HepG2 (cell line): ENCODE results near the gene TYMS. TPM values are rescaled to one million over a fixed set of nuclear protein-coding genes. Genes with fewer than 3 reads are reported as not detected.

Experiments used
- ATAC-seq: fragments of 200-7000 bp; cut with Tn5 transposase; 3 replicates; pipeline ENCODE4 v1.9.1; 2020; ENCODE audit warnings: mild to moderate bottlenecking, moderate library complexity
- BruUV-seq: library from RNA; stranded (reverse); fragments of 400-500 nt; replicated peaks from 2 replicates; lab custom pipeline; 2021; lab: Mats Ljungman, UMichigan
- CTCF ChIA-PET: fragments of 300-600 bp; formaldehyde crosslinking; extraction: SDS; loops from one replicate; lab custom pipeline; 2021; ENCODE audit warnings: low total read pairs, inconsistent platforms, low intra/inter-chr PET ratio; lab: Yijun Ruan, JAX
- POLR2A ChIA-PET: fragments of 350-600 bp; sonication (Branson Sonifier 250); formaldehyde crosslinking; loops from one replicate; lab custom pipeline; 2020; ENCODE audit warnings: antibody characterized with exemption, inconsistent platforms; lab: Yijun Ruan, JAX
- DNase-seq: peaks from one replicate; pipeline ENCODE4 v3.0.0-alpha.2; 2015; ENCODE audit warnings: low spot score
- FAIRE-seq: peaks from 3 replicates; lab custom pipeline; 2011; peaks lifted over from hg19 to GRCh38; lab: Jason Lieb, UNC
- H2AFZ ChIP-seq: one replicate; pipeline ENCODE4 v1.6.1; 2011; ENCODE audit warnings: low read length, inconsistent platforms
- H3K27ac ChIP-seq: fragments of 300-600 bp; 3 replicates; pipeline ENCODE4 v1.8.0; 2011; ENCODE audit warnings: mixed run types, mild to moderate bottlenecking, mixed read lengths, low read length, inconsistent platforms; ENCODE audit not compliant: insufficient read depth; ENCODE audit errors: extremely low read length
- H3K27me3 ChIP-seq, 2 experiments: fragments of 200-600 bp in 1 of 2; 2 replicates in 1 of 2; 3 replicates in 1 of 2; pipeline versions ENCODE4 v1.6.0 to v1.8.0; 2011; ENCODE audit warnings: low read length in 2 of 2, mild to moderate bottlenecking in 2 of 2, moderate library complexity in 2 of 2, inconsistent platforms in 1 of 2; ENCODE audit not compliant: insufficient read depth in 2 of 2, control insufficient read depth in 1 of 2
- H3K36me3 ChIP-seq, 2 experiments: fragments of 200-600 bp in 1 of 2; replicated peaks in 1 of 2; 2 replicates in 1 of 2; 3 replicates in 1 of 2; pipeline versions ENCODE4 v1.5.1 to v1.8.0; 2011; ENCODE audit warnings: low read length in 2 of 2, inconsistent platforms in 1 of 2; ENCODE audit not compliant: insufficient read depth in 2 of 2, control insufficient read depth in 1 of 2
- H3K4me1 ChIP-seq: 2 replicates; pipeline ENCODE4 v1.5.1; 2012; ENCODE audit warnings: low read length, inconsistent platforms; ENCODE audit not compliant: insufficient read depth
- H3K4me2 ChIP-seq: 2 replicates; pipeline ENCODE4 v1.6.0; 2011; ENCODE audit warnings: low read depth, low read length, inconsistent platforms
- H3K4me3 ChIP-seq, 3 experiments: fragments of 200-600 bp in 1 of 3; sonication (generic), shearing (Covaris generic) in 1 of 3; replicated peaks in 1 of 3; 2 replicates each; pipeline ENCODE4 v1.5.1; 2011 to 2016; ENCODE audit warnings: low read length in 3 of 3, inconsistent platforms in 2 of 3, low read depth in 2 of 3, mild to moderate bottlenecking in 2 of 3, control low read depth in 1 of 3, mixed read lengths in 1 of 3; ENCODE audit not compliant: insufficient read depth in 1 of 3
- H3K79me2 ChIP-seq: one replicate; pipeline ENCODE4 v1.6.1; 2011; ENCODE audit warnings: low read length, inconsistent platforms; ENCODE audit not compliant: insufficient read depth
- H3K9ac ChIP-seq: 2 replicates; pipeline ENCODE4 v1.6.0; 2011; ENCODE audit warnings: mild to moderate bottlenecking, low read depth, low read length, inconsistent platforms; ENCODE audit not compliant: insufficient read depth
- H3K9me3 ChIP-seq: 2 replicates; pipeline ENCODE4 v1.5.1; 2012; ENCODE audit warnings: mild to moderate bottlenecking, low read length
- H4K20me1 ChIP-seq: 2 replicates; pipeline ENCODE4 v1.6.0; 2011; ENCODE audit warnings: inconsistent platforms, mild to moderate bottlenecking, low read length, moderate library complexity; ENCODE audit not compliant: insufficient read depth
- CREB1 ChIP-seq, 2 experiments: fragments of 450-650 bp in 1 of 2; IDR thresholded peaks; 2 replicates each; pipeline ENCODE4 v1.6.1; 2016 to 2017; ENCODE audit warnings: control low read depth in 1 of 2, mild to moderate bottlenecking in 1 of 2, missing compliant biosample characterization in 1 of 2, missing genetic modification characterization in 1 of 2
- HMG20B ChIP-seq: conservative IDR thresholded peaks from 2 replicates; pipeline ENCODE4 v1.6.1; 2016; ENCODE audit warnings: missing genetic modification reagents, missing compliant biosample characterization
- JDP2 ChIP-seq: sonication (generic); formaldehyde crosslinking; IDR thresholded peaks from 2 replicates; pipeline ENCODE4 v1.8.1; 2022; ENCODE audit warnings: missing genetic modification reagents, borderline replicate concordance
- MYC ChIP-seq: sonication (generic); formaldehyde crosslinking; IDR thresholded peaks from 2 replicates; pipeline ENCODE4 v1.9.0; 2021; ENCODE audit warnings: missing genetic modification reagents, borderline replicate concordance
- SP4 ChIP-seq: sonication (generic); formaldehyde crosslinking; IDR thresholded peaks from 2 replicates; pipeline ENCODE4 v1.8.1; 2023; ENCODE audit warnings: mild to moderate bottlenecking, missing genetic modification reagents
- TAF1 ChIP-seq: sonication (generic); formaldehyde crosslinking; IDR thresholded peaks from 2 replicates; pipeline ENCODE4 v1.4.0; 2020; ENCODE audit warnings: missing genetic modification reagents
- ZNF512B ChIP-seq: sonication (generic); formaldehyde crosslinking; IDR thresholded peaks from 2 replicates; pipeline ENCODE4 v1.5.1; 2020; ENCODE audit warnings: missing genetic modification reagents, mild to moderate bottlenecking, borderline replicate concordance
- WGBS: methylation state at CpG from one replicate; pipeline ENCODE4 v1.1.6; 2017; ENCODE audit warnings: low lambda C conversion rate; 5-methylcytosine and 5-hydroxymethylcytosine counted together
- in situ Hi-C: cut with HindIII; loops from 2 replicates; pipeline ENCODE4 v1.10.0; 2017; ENCODE audit warnings: low pct_unique_long_range_greater_than_20kb; ENCODE audit not compliant: extremely low pct_ligation_motif_present
- intact Hi-C: fragments of 100-400 bp; cut with micrococcal nuclease; formaldehyde crosslinking; loops from one replicate; pipeline ENCODE4 v1.10.0; 2022; ENCODE audit not compliant: unreplicated experiment
- polyA plus RNA-seq, 8 experiments: library from polyadenylated mRNA; depleted of rRNA in 3 of 8; stranded (reverse) in 7 of 8; unstranded in 1 of 8; fragments of >200 nt; fragmentation: Illumina TruSeq in 4 of 8; extraction: Trizol in 4 of 8; gene quantifications; 2 replicates each; pipeline versions ENCODE4 v1.2.1 to v1.2.3, GENCODE V29; 2011 to 2016; ENCODE audit warnings: low read depth in 4 of 8, missing spikeins in 1 of 8, mixed read lengths in 1 of 8; ENCODE audit not compliant: insufficient read depth in 1 of 8
- total RNA-seq, 5 experiments: library from RNA; depleted of rRNA; stranded (reverse); fragments of >200 nt; fragmentation: Illumina TruSeq; extraction: Trizol; gene quantifications; 2 replicates each; pipeline ENCODE4 v1.2.3, GENCODE V29; 2016; ENCODE audit warnings: low read depth in 1 of 5
- TF ChIP-seq, protein P1 (sequence below): sonication (generic); formaldehyde crosslinking; IDR thresholded peaks from 2 replicates; pipeline ENCODE4 v1.4.0; 2020; ENCODE audit warnings: low read depth, mild to moderate bottlenecking, missing genetic modification reagents
- TF ChIP-seq, protein P2 (sequence below): sonication (generic); formaldehyde crosslinking; IDR thresholded peaks from 2 replicates; pipeline ENCODE4 v1.4.0; 2020; ENCODE audit warnings: missing genetic modification reagents
- TF ChIP-seq, protein P3 (sequence below): sonication (generic); formaldehyde crosslinking; IDR thresholded peaks from 2 replicates; pipeline ENCODE4 v1.8.0; 2022; ENCODE audit warnings: mild to moderate bottlenecking, missing genetic modification reagents

The TYMS gene
- total and polyA plus RNA-seq, 2 of the 13 experiments (the other 11 are each of a cell fraction or from before 2014, with no cell fraction given) = 80.1 to 106 TPM

DNA sequence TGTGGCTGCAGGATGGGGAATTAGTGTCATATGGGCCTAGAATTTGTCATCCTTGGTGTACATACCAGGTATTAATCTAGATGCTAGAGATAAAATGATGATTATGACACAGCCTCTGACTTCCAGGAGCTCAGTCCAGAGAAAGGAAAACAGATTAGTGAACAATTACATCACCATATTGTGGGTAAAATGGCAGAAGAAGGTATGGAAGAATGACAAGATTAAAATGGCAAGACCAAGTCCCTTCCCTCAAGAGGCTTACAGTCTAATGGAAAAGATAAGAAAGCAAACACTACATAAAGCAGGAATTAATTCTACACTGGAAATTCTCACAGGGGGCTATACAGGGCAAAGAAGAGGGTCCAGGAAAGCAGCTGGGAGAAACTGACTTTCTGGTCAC, 25.9 kb upstream of the TYMS start:
- Histone ChIP-seq H3K36me3 (no peaks in the 10 kb centered on the region), H3K9ac (no peak overlapping the region), H2AFZ (no peak overlapping the region), H3K79me2 (no peaks in the 10 kb centered on the region), H3K4me2 (no peak overlapping the region)
- in situ Hi-C loops = no loop called here
- TF ChIP-seq CREB1 (IDR thresholded peaks at IDR 0.05) = peak; percentile 36; the same call in 1 of the 2 replicates
- TF ChIP-seq CREB1 (CRISPR knock-in tag; IDR thresholded peaks at IDR 0.05) = no peak
- TF ChIP-seq HMG20B (CRISPR knock-in tag) = no peak
- TF ChIP-seq, all 625 proteins: peak for 1
- CTCF ChIA-PET = no interaction called here
- Histone ChIP-seq H3K27me3 (no peaks in the 10 kb centered on the region; a peak in 1 of 5 replicates), H3K4me1 (peaks cover 11% of the 10 kb centered on the region; the same call in 1 of the 2 replicates), H3K27ac (no peak overlapping the region), H4K20me1 (no peaks in the 10 kb centered on the region), H3K9me3 (no peaks in the 10 kb centered on the region), H3K4me3 (no peak overlapping the region)
- ATAC-seq = no peak
- POLR2A ChIA-PET = no interaction called here
- intact Hi-C loops = no loop called here
- BruUV-seq = no TSS peak
- no peak for FAIRE-seq
- DNase-seq = no peak

GRCh38 chr18:634551-635045, 22.9 kb upstream of the TYMS start:
- intact Hi-C loops = no loop called here
- no peaks in the 10 kb centered on the region for H4K20me1 ChIP-seq
- H3K36me3 ChIP-seq = no peaks in the 10 kb centered on the region
- no peak overlapping the region for H3K4me3 ChIP-seq
- H2AFZ ChIP-seq = no peak overlapping the region
- no peak overlapping the region for H3K27ac ChIP-seq
- H3K4me2 ChIP-seq = no peak overlapping the region
- peaks cover 11% of the 10 kb centered on the region; the same call in 1 of the 2 replicates for H3K4me1 ChIP-seq
- FAIRE-seq (no peak), ATAC-seq (no peak), DNase-seq (no peak)
- no TSS peak for BruUV-seq
- no peak overlapping the region for H3K9ac ChIP-seq
- CTCF ChIA-PET = no interaction called here
- H3K79me2 ChIP-seq = no peaks in the 10 kb centered on the region
- POLR2A ChIA-PET = no interaction called here
- 50% methylated on average over 2 of the region's 2 CpGs for WGBS
- H3K27me3 ChIP-seq = no peaks in the 10 kb centered on the region; a peak in 1 of 5 replicates
- H3K9me3 ChIP-seq = no peaks in the 10 kb centered on the region
- in situ Hi-C loops = no loop called here
- TF ChIP-seq JDP2 (CRISPR knock-in tag) (no peak), ZNF512B (no peak), MYC (CRISPR knock-in tag) (no peak), TAF1 (CRISPR knock-in tag) (no peak), SP4 (CRISPR knock-in tag) (no peak)
- TF ChIP-seq, protein P1, sequence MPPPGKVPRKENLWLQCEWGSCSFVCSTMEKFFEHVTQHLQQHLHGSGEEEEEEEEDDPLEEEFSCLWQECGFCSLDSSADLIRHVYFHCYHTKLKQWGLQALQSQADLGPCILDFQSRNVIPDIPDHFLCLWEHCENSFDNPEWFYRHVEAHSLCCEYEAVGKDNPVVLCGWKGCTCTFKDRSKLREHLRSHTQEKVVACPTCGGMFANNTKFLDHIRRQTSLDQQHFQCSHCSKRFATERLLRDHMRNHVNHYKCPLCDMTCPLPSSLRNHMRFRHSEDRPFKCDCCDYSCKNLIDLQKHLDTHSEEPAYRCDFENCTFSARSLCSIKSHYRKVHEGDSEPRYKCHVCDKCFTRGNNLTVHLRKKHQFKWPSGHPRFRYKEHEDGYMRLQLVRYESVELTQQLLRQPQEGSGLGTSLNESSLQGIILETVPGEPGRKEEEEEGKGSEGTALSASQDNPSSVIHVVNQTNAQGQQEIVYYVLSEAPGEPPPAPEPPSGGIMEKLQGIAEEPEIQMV (CRISPR knock-in tag) = no peak
- TF ChIP-seq, protein P2, sequence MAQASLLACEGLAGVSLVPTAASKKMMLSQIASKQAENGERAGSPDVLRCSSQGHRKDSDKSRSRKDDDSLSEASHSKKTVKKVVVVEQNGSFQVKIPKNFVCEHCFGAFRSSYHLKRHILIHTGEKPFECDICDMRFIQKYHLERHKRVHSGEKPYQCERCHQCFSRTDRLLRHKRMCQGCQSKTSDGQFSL (CRISPR knock-in tag) = no peak
- TF ChIP-seq, protein P3, sequence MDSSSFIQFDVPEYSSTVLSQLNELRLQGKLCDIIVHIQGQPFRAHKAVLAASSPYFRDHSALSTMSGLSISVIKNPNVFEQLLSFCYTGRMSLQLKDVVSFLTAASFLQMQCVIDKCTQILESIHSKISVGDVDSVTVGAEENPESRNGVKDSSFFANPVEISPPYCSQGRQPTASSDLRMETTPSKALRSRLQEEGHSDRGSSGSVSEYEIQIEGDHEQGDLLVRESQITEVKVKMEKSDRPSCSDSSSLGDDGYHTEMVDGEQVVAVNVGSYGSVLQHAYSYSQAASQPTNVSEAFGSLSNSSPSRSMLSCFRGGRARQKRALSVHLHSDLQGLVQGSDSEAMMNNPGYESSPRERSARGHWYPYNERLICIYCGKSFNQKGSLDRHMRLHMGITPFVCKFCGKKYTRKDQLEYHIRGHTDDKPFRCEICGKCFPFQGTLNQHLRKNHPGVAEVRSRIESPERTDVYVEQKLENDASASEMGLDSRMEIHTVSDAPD (CRISPR knock-in tag) = no peak
